MM.1S (cell line): ENCODE measurements around the gene OR52E8.

Experiments
- DNase-seq: peaks from one replicate; pipeline ENCODE4 v3.0.0-alpha.2; 2015
- H2AFZ ChIP-seq: fragments of 300-600 bp; sonication (generic); 2 replicates; pipeline ENCODE4 v1.6.0; 2016; ENCODE audit warnings: antibody characterized with exemption, low read length
- H3F3A ChIP-seq: fragments of 300-600 bp; sonication (generic); 2 replicates; pipeline ENCODE4 v1.6.1; 2016; ENCODE audit warnings: mild to moderate bottlenecking, antibody characterized with exemption, low read length, moderate library complexity, mixed read lengths; ENCODE audit not compliant: insufficient read depth
- H3K27ac ChIP-seq: fragments of 300-600 bp; sonication (generic); 2 replicates; pipeline ENCODE4 v1.5.1; 2016; ENCODE audit warnings: mild to moderate bottlenecking, low read length
- H3K27me3 ChIP-seq: fragments of 300-600 bp; sonication (generic); replicated peaks from 2 replicates; pipeline ENCODE4 v1.6.0; 2016; ENCODE audit warnings: low read length; ENCODE audit not compliant: insufficient read depth
- H3K36me3 ChIP-seq: fragments of 300-600 bp; sonication (generic); replicated peaks from 2 replicates; pipeline ENCODE4 v1.6.1; 2016; ENCODE audit warnings: mild to moderate bottlenecking, low read length, mixed read lengths; ENCODE audit not compliant: insufficient read depth
- H3K4me1 ChIP-seq: fragments of 300-600 bp; sonication (generic); 2 replicates; pipeline ENCODE4 v1.6.1; 2016; ENCODE audit warnings: low read length, mixed read lengths
- H3K4me2 ChIP-seq: fragments of 300-600 bp; sonication (generic); 2 replicates; pipeline ENCODE4 v1.6.0; 2016; ENCODE audit warnings: low read depth, low read length
- H3K4me3 ChIP-seq: fragments of 300-600 bp; sonication (generic); 2 replicates; pipeline ENCODE4 v1.5.1; 2016; ENCODE audit warnings: low read length, mixed read lengths
- H3K79me2 ChIP-seq: fragments of 300-600 bp; sonication (generic); 2 replicates; pipeline ENCODE4 v1.6.1; 2016; ENCODE audit warnings: mixed run types, low read length, mixed read lengths
- H3K9ac ChIP-seq: fragments of 300-600 bp; sonication (generic); 2 replicates; pipeline ENCODE4 v1.6.1; 2016; ENCODE audit warnings: low read length, mixed read lengths
- H3K9me2 ChIP-seq: fragments of 300-600 bp; sonication (generic); replicated peaks from 2 replicates; pipeline ENCODE4 v1.6.1; 2016; ENCODE audit warnings: mild to moderate bottlenecking, low read length, mixed read lengths; ENCODE audit not compliant: insufficient read depth
- H3K9me3 ChIP-seq: fragments of 300-600 bp; sonication (generic); replicated peaks from 2 replicates; pipeline ENCODE4 v1.6.1; 2016; ENCODE audit warnings: mild to moderate bottlenecking, low read length, mixed read lengths; ENCODE audit not compliant: insufficient read depth
- H4K20me1 ChIP-seq: fragments of 300-600 bp; sonication (generic); 2 replicates; pipeline ENCODE4 v1.6.1; 2016; ENCODE audit warnings: mild to moderate bottlenecking, low read length, moderate library complexity, mixed read lengths; ENCODE audit not compliant: insufficient read depth
- EZH2 ChIP-seq: fragments of 300-600 bp; sonication (generic); optimal IDR thresholded peaks from 2 replicates; pipeline ENCODE3; 2017; ENCODE audit warnings: low read depth, mild to moderate bottlenecking, antibody characterized with exemption, low read length, mixed read lengths
- EZH2phosphoT487 ChIP-seq: fragments of 300-600 bp; sonication (generic); IDR thresholded peaks from 2 replicates; pipeline ENCODE4 v1.6.1; 2018; ENCODE audit warnings: antibody characterized with exemption, low read length
- TF ChIP-seq, protein P1 (sequence below): fragments of 300-600 bp; sonication (generic); IDR thresholded peaks from 2 replicates; pipeline ENCODE4 v1.5.1; 2016; ENCODE audit warnings: antibody characterized with exemption, low read length, mixed read lengths

The OR52E8 gene

DNA sequence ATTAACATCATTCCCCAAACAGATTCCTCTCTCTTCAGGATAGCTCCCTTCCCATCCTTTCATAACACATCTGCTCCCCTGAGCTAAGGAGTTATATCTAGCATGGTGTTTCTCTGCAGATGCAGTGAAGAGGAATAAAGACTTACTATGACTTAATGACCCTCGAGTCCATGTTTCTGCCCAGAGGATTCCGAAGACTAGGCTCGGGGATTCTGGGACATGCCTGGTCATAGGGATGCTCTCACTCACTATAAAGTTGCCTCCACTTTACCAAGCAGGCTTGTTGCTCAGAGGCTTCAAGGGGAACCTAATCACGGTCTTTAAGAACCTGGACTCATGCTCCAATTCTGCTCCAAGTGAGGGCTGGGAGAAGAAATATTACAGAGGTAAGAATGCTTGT is 22.8 kb upstream of the OR52E8 start, which contains the start of gene OR52E4:
Gene OR52E4, plus strand, starts transcription at position 301 of the 400 bp plus-strand sequence. CDS start 3,664 bp downstream, outside the sequence.
- H3K27me3 ChIP-seq, result no peaks in the 10 kb centered on the region
- H3K9me2 ChIP-seq, result no peaks in the 10 kb centered on the region

DNA sequence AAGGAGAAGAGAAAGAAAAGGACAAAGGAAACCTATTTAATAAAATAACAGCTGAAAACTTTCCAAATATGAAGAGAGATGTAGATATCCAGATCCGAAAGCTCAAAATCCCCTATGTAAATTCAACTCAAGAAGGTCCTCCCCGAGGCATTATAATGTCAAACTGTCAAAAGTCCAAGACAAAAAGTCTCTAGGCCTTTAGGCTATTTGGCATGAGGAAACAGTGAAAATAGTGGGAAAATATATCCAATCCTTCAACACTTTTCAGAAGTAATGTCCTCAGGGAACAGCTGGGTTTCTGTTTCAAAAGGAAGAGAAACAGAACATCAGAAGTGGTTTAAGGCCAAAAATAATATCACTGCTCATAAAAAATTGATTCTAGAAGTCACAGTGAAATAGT is 21.1 kb upstream of the OR52E8 start:
- TF ChIP-seq EZH2phosphoT487, result no peak
- TF ChIP-seq, protein P1, sequence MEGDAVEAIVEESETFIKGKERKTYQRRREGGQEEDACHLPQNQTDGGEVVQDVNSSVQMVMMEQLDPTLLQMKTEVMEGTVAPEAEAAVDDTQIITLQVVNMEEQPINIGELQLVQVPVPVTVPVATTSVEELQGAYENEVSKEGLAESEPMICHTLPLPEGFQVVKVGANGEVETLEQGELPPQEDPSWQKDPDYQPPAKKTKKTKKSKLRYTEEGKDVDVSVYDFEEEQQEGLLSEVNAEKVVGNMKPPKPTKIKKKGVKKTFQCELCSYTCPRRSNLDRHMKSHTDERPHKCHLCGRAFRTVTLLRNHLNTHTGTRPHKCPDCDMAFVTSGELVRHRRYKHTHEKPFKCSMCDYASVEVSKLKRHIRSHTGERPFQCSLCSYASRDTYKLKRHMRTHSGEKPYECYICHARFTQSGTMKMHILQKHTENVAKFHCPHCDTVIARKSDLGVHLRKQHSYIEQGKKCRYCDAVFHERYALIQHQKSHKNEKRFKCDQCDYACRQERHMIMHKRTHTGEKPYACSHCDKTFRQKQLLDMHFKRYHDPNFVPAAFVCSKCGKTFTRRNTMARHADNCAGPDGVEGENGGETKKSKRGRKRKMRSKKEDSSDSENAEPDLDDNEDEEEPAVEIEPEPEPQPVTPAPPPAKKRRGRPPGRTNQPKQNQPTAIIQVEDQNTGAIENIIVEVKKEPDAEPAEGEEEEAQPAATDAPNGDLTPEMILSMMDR, result no peak
- no peak for TF ChIP-seq EZH2

More for the DNA sequence above, 22.8 kb upstream of the OR52E8 start, which contains the start of gene OR52E4:
- Histone ChIP-seq H3K27ac (no peak within 1 kb of the TSS), H3K4me2 (no peak within 1 kb of the TSS), H2AFZ (no peak within 1 kb of the TSS), H3K4me3 (no peak within 1 kb of the TSS), H4K20me1 (no peaks in the 10 kb centered on the region), H3K9ac (no peak within 1 kb of the TSS), H3K4me1 (no peaks in the 10 kb centered on the region), H3K79me2 (no peaks in the 10 kb centered on the region), H3K9me3 (no peaks in the 10 kb centered on the region), H3K36me3 (no peaks in the 10 kb centered on the region), H3F3A (no peaks in the 10 kb centered on the region)
- no peak for DNase-seq
- TF ChIP-seq EZH2 (no peak), EZH2phosphoT487 (no peak)
- TF ChIP-seq, protein P1, result no peak

DNA sequence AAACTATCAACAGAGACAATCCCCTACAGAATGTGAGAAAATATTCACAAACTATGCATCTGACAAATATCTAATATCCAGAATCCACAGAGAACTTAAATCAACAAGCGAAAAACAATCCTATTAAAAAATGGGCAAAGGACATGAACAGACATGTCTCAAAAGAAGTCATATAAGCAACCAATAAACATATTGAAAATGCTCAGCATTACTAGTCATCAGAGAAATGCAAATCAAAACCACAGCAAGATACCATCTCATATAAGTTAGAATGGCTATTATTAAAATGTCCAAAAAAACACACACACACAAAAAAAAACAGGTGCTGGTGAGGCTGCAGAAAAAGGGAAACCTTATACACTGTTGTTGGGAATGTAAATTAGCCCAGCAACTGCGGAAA is 8.3 kb upstream of the OR52E8 start:
- H3K9ac ChIP-seq, result no peak overlapping the region
- H3K4me3 ChIP-seq, result no peak overlapping the region
- no peaks in the 10 kb centered on the region for H3K9me3 ChIP-seq
- TF ChIP-seq EZH2phosphoT487 (no peak), EZH2 (no peak)
- TF ChIP-seq, protein P1, result no peak
- no peaks in the 10 kb centered on the region for H3K36me3 ChIP-seq
- H3F3A ChIP-seq, result no peaks in the 10 kb centered on the region
- no peaks in the 10 kb centered on the region for H3K4me1 ChIP-seq
- H3K27ac ChIP-seq, result no peak overlapping the region
- H4K20me1 ChIP-seq, result no peaks in the 10 kb centered on the region
- no peaks in the 10 kb centered on the region for H3K9me2 ChIP-seq
- H3K27me3 ChIP-seq, result no peaks in the 10 kb centered on the region
- no peak for DNase-seq
- no peaks in the 10 kb centered on the region for H3K79me2 ChIP-seq
- H3K4me2 ChIP-seq, result no peak overlapping the region
- no peak overlapping the region for H2AFZ ChIP-seq

More for the DNA sequence above, 21.1 kb upstream of the OR52E8 start:
- Histone ChIP-seq H3K79me2 (no peaks in the 10 kb centered on the region), H2AFZ (no peak overlapping the region), H4K20me1 (no peaks in the 10 kb centered on the region), H3K36me3 (no peaks in the 10 kb centered on the region), H3K27me3 (no peaks in the 10 kb centered on the region), H3K4me3 (no peak overlapping the region), H3K4me1 (no peaks in the 10 kb centered on the region), H3K9me3 (no peaks in the 10 kb centered on the region), H3K9me2 (no peaks in the 10 kb centered on the region), H3K27ac (no peak overlapping the region), H3F3A (no peaks in the 10 kb centered on the region), H3K4me2 (no peak overlapping the region), H3K9ac (no peak overlapping the region)
- no peak for DNase-seq
